GM18867 (cell line): Measurements from ENCODE around the gene ADAM12.

ENCODE experiments used
- ATAC-seq: cut with Tn5 transposase; IDR thresholded peaks from one replicate; pipeline ENCODE4 v1.9.1; 2021; ENCODE audit warnings: mild to moderate bottlenecking, moderate library complexity; ENCODE audit not compliant: unreplicated experiment

The ADAM12 gene

GRCh38 chr10:126387931-126388911 is at the start of gene ADAM12:
Gene ADAM12, minus strand, starts transcription at chr10:126388477. Its CDS starts 332 bp downstream, at chr10:126388145.
- no peak for ATAC-seq

GRCh38 chr10:126437635-126438406 is 49.5 kb upstream of the ADAM12 start:
- ATAC-seq, result no peak

- ATAC-seq, result no peak
Measured at GRCh38 chr10:126434235-126434634, 46.0 kb upstream of the ADAM12 start.

- ATAC-seq, result no peak
Measured at GRCh38 chr10:126433351-126433750, 45.1 kb upstream of the ADAM12 start.

- no peak for ATAC-seq
Measured at GRCh38 chr10:126432507-126432906, 44.2 kb upstream of the ADAM12 start.

- ATAC-seq, result no peak
Measured at GRCh38 chr10:126431816-126432215, 43.5 kb upstream of the ADAM12 start.

- no peak for ATAC-seq
Measured at GRCh38 chr10:126430512-126430911, 42.2 kb upstream of the ADAM12 start.

DNA sequence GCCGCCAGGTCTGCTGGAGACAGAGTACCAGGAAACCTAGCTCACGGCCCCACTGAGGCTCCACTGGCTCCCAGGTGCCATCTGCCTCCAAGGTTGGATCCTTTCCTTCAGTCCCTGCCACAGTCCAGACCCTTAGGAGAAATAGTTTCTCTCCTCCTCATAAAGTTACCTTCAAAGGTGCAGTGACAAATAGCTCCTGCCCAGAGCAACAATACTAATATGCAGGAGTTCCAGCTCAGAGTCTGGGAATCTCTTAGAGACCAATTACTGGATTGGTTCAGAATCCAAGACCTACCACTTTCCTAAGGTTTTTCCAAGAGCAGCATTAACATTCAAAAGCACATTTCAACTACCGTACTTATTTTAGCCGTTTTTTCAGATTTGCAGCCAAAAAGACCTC is 41.0 kb upstream of the ADAM12 start:
- ATAC-seq, result no peak

DNA sequence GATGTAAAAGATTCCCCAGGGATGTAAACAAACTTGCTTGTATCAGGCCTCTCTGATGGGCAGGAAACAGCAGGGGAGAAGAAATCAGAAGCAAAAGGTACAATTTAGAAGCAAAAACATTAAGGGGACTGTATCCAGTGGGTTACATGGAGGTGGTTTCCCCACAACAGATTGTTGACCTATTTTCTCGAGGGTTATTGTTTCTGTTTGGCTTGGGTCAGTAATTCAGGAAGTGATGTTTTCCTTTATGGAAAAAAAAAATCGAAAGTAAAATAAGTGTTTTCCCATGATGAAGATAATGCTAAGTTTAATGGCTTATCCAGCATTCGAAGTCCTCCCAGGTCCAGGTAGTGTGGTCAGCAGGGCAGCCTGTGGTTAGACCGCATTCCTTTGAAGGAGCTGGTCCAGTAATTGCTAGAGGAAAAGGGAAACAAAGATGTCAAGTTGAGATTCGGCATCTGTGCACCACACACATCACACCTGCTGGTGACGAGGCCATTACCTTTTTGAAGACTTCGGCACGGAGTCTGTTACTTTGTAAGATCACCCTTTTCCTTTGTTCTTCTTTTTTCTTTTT is 37.3 kb upstream of the ADAM12 start:
- ATAC-seq, result no peak

- no peak for ATAC-seq
Measured at GRCh38 chr10:126425032-126425431, 36.8 kb upstream of the ADAM12 start.

DNA sequence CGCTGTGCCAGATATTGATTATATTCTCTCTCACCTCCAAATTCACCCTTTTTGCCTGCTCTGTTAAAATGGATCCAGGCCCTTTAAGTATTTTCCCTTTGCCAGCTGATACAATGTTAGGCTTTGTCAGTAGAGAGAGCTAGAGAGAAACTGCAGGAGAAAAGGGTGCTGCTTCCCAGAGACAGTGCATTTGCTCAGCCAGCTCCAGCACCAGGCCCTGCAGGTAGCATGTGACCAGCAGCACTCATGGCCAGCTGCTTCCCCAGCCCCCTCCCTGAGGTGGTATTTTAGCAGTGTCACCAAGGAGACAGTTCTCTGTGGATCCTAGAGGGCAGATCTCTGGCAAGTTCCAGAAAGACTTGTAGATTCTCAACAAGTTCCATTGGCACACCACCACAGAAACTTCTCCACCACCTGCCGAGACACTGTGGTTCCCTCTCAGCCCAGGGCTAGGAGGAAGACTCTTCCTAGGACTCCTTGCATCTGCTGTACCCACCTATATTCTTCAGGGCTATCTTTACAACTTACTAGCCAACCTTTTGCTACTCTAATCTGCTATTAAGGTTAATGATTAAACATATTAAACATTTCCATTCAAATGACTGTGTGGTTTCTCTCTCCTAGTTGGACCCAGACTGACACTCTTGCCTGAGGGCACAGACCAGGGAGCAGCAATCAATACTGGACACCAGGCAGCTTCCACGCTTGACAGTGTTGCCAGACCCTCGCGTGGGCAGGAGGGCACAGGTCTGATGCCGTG is 35.6 kb upstream of the ADAM12 start:
- ATAC-seq, result no peak

- no peak for ATAC-seq
Measured at GRCh38 chr10:126422567-126422966, 34.3 kb upstream of the ADAM12 start.

- ATAC-seq, result no peak
Measured at GRCh38 chr10:126421756-126422256, 33.5 kb upstream of the ADAM12 start.

DNA sequence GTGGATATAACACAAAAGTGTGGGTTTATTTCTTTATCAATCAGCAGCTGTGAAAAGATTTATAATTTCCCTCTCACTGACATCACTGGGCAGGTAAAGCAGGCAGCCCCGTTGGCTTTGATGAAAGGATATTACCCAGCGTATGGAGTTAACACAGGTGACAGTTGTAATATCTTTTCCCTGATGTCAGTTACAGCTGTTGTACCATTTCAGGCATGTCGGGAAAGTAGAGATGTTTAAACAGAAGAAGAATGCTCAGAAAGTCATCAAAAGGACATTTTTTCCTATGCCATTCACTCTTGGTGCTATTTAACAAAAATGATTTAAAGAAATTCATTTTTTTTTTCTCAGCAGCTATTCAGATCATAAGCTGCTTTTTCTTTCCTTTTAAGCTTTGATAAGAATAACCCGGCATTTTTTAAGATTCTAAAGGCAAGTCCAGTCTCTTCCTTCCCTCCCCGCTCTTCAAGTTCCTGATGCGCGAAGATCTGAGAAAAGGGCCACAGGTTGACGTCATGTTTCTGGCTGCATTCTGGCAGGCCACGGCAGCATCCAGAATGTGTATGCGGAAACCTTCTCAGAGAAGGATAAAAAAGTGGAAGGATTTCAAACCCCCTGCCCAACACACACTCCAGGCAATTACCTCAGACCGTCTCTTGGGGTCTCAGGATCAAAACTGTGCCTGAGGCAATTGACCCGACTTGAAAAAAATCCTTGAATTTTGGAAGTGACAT is 32.5 kb upstream of the ADAM12 start:
- no peak for ATAC-seq

DNA sequence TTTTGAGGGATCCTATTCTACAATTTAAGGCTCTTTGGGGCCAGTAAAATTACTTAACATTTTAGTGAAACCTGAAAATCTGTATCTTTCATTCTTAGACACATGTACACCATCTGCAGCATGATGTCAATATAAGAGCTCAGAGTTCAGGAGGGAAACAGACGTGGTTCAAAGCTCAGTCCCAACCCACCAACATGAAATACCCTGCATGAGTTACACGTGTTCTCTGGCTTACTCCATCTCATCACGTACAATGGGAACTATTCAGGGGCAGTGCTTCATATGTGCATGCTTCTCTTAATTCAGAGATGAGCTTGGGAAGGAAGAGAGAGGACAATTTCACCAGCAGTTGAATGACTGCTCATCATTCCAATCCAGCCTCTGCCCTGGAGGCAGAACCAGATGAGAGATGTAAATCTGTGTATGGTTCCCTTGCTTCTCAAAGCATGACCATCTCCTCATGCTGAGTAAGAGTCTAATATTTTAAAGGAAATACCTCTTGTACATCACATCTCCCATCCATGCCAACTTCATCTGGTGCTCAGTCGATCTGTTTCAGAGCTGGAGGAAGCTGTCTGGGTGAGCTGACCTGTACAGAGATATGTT is 29.0 kb upstream of the ADAM12 start:
- ATAC-seq, result no peak

DNA sequence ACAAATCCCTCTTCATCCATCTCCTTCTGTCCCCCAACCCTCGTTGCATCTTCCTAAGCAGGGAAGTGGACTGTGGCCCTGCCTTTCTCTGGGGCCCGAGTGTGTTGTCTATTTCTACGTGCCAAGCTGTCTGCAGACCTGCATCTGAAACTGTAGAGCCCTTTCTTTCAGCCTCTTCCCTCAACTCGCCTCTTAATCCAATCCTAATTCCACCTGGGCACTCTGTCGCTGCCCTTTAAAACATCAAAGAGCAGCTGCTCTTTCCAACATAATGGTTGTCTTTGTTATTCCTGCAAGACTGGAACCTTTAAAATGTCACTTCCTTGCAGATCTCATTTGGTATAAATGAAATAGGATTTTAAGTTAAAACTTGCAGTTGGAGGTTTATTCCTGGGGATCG is 21.5 kb upstream of the ADAM12 start:
- no peak for ATAC-seq

- ATAC-seq, result no peak
Measured at GRCh38 chr10:126408953-126409641, 20.8 kb upstream of the ADAM12 start.

DNA sequence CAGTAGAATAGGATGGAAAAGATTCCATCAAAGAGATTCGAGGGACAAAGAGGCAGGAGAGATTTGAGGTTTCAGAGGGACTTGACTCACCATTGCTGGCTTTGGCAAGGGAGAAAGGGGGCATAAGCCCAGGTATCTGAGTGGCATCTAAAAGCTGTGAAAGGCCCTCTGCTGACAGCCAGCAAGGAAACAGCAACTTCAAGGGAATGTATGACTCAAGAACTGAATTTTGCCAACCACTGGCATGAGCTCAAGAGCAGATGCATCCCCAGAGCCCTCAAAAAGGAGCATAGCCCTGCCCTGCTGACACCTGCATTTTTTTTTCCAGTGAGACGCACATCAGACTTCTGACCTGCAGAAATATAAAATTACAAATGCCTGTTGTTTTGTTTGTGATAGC is 19.6 kb upstream of the ADAM12 start:
- ATAC-seq, result no peak

GRCh38 chr10:126405239-126405775 is 17.0 kb upstream of the ADAM12 start:
- no peak for ATAC-seq
